GM23338 (cell line): ENCODE data around the gene PIK3C3. TPM values are rescaled to one million over a fixed set of nuclear protein-coding genes. Genes with fewer than 3 reads are reported as not detected.

Experiments used
- CREB1 ChIP-seq: fragments of 250-450 bp; sonication (Bioruptor Pico); IDR thresholded peaks from 2 replicates; pipeline ENCODE4 v1.5.0; 2020; ENCODE audit warnings: low read depth, mild to moderate bottlenecking, moderate library complexity
- CTCF ChIP-seq, 2 experiments: fragments of 200-600 bp in 1 of 2; sonication (generic) in 1 of 2; conservative IDR thresholded peaks; 2 replicates each; pipeline versions ENCODE4 v1.5.1 to v1.6.1; 2016 to 2017; ENCODE audit warnings: antibody characterized with exemption in 2 of 2, low read depth in 2 of 2, mild to moderate bottlenecking in 2 of 2, moderate library complexity in 1 of 2
- EZH2phosphoT487 ChIP-seq: fragments of 200-600 bp; sonication (generic); IDR thresholded peaks from one replicate; pipeline ENCODE4 v1.8.1; 2018; ENCODE audit warnings: antibody characterized with exemption; ENCODE audit not compliant: unreplicated experiment
- NANOG ChIP-seq: IDR thresholded peaks from 2 replicates; pipeline ENCODE4 v1.6.1; 2016; ENCODE audit warnings: antibody characterized with exemption, borderline replicate concordance
- POLR2AphosphoS5 ChIP-seq: IDR thresholded peaks from 2 replicates; pipeline ENCODE4 v1.6.1; 2016; ENCODE audit warnings: antibody characterized with exemption, low read depth
- STAT1 ChIP-seq: IDR thresholded peaks from one replicate; pipeline ENCODE4 v1.6.1; 2016; ENCODE audit warnings: antibody characterized with exemption; ENCODE audit not compliant: unreplicated experiment
- ZNF114 ChIP-seq: fragments of 250-450 bp; sonication (Bioruptor Pico); IDR thresholded peaks from 2 replicates; pipeline ENCODE4 v1.5.0; 2020; ENCODE audit warnings: mild to moderate bottlenecking, moderate library complexity
- ZNF331 ChIP-seq: fragments of 250-450 bp; sonication (Bioruptor Pico); IDR thresholded peaks from 2 replicates; pipeline ENCODE4 v1.5.0; 2020; ENCODE audit warnings: low read depth, mild to moderate bottlenecking, moderate library complexity
- ZNF462 ChIP-seq: fragments of 250-450 bp; sonication (Bioruptor Pico); IDR thresholded peaks from 2 replicates; pipeline ENCODE4 v1.5.0; 2020; ENCODE audit warnings: mild to moderate bottlenecking, moderate library complexity
- polyA plus RNA-seq: library from polyadenylated mRNA; unstranded; fragments of >200 nt; fragmentation: Nextera tagmentation; extraction: Ambion mirVana; gene quantifications from 2 replicates; pipeline ENCODE4 v1.2.1, GENCODE V29; 2016
- total RNA-seq: library from RNA; depleted of rRNA; stranded (reverse); fragments of >200 nt; shearing (Covaris generic); gene quantifications from 2 replicates; pipeline ENCODE4 v1.2.3, GENCODE V29; 2014
- TF ChIP-seq, protein P1 (sequence below): IDR thresholded peaks from 2 replicates; pipeline ENCODE4 v1.6.1; 2016; ENCODE audit warnings: antibody characterized with exemption

PIK3C3 gene
- total and polyA plus RNA-seq, 2 experiments from 2014 or later = 25.9 to 35.4 TPM

DNA sequence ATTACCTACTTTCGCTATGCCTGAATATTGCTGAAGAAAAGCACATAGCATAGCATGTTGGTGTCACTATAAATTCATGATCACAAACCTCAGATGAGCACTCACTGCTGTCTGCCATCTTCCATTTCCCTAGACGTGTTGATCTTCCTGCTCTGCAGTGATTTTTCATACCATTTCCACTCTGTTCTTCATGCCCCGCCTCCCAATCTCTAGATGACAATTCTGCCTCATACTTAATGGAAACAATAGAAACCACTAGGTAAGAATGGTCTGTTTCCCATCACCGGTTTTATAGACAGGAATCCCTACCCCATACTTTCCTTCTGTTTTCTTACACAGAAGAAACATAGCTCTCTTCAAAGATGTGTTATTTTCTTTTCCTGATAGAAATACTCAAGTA, 63.8 kb downstream of the PIK3C3 start (continued):
- TF ChIP-seq ZNF462 (CRISPR knock-in tag) (no peak), CTCF (conservative IDR thresholded peaks at IDR 0.05; ENCODE audit: low read depth in 2 of 2) (no peak), ZNF331 (CRISPR knock-in tag) (no peak), POLR2AphosphoS5 (no peak), EZH2phosphoT487 (no peak), NANOG (no peak), STAT1 (no peak), CREB1 (CRISPR knock-in tag) (no peak), ZNF114 (CRISPR knock-in tag) (no peak)
- TF ChIP-seq, protein P1, sequence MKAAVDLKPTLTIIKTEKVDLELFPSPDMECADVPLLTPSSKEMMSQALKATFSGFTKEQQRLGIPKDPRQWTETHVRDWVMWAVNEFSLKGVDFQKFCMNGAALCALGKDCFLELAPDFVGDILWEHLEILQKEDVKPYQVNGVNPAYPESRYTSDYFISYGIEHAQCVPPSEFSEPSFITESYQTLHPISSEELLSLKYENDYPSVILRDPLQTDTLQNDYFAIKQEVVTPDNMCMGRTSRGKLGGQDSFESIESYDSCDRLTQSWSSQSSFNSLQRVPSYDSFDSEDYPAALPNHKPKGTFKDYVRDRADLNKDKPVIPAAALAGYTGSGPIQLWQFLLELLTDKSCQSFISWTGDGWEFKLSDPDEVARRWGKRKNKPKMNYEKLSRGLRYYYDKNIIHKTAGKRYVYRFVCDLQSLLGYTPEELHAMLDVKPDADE = no peak
